Measurements from ENCODE around the gene RHOBTB1.
"Not testable (repeated sequence)": the region's sequence is repeated elsewhere in the genome, so short reads cannot be mapped to it uniquely, and the experiment has no call there.

Gene RHOBTB1

DNA sequence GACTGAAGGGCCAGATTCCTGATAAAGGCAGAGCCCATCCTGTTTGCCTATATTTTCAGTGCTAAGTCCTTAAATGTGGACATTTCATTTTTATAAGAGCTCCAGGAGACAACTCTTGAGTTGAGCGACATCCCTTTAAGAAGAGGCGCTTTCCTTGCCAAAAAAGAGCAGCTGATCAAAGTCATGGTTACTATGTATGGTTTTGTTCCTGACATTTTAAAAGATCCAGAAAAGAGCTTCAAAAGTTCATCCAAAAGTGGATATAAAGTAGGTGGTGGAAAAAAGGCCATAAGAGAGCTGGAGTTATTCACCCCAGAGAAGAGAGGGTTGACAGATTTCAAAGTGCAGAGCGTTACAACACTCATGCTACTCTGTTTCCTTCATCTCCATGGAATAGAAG lies 36.7 kb downstream of the RHOBTB1 start:
- H3K27ac ChIP-seq, result no peak overlapping the region
- no peak for TF ChIP-seq CTCF (IDR thresholded peaks at IDR 0.05)
- TF ChIP-seq ZFX (IDR thresholded peaks at IDR 0.05; ENCODE audit: borderline replicate concordance), result no peak

GRCh38 chr10:60906825-60907224 lies 37.2 kb downstream of the RHOBTB1 start:
- H3K27ac ChIP-seq, result not testable (repeated sequence)

- no peak for TF ChIP-seq ZFX (IDR thresholded peaks at IDR 0.05; ENCODE audit: borderline replicate concordance)
- TF ChIP-seq CTCF (IDR thresholded peaks at IDR 0.05), result no peak
- H3K27ac ChIP-seq, result no peak overlapping the region
These were observed 37.6 kb downstream of the RHOBTB1 start for GRCh38 chr10:60906411-60906810.

DNA sequence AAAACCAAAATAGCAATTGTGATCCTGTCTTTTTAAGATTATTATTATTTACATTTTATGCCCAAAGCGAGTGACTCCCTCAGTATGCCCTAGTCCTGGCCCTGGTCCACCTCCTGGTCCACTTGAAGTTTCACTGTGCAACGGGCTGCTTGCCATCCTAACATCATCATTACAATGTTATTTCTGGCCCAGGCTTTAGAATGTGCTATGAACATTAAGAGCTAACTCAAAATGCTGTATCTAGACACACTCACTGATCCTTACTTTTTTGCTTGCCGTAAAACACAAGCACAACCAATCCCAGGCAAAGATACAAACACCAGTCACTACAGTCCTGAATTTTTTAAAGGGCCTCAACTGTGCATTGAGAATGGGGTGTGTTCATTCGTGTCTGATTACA lies 38.4 kb downstream of the RHOBTB1 start:
- no peak overlapping the region for H3K27ac ChIP-seq
- no peak for TF ChIP-seq CTCF (IDR thresholded peaks at IDR 0.05)
- TF ChIP-seq ZFX (IDR thresholded peaks at IDR 0.05; ENCODE audit: borderline replicate concordance), result no peak

GRCh38 chr10:60903096-60903495 lies 40.9 kb downstream of the RHOBTB1 start:
- TF ChIP-seq ZFX (IDR thresholded peaks at IDR 0.05; ENCODE audit: borderline replicate concordance), result no peak
- no peak for TF ChIP-seq CTCF (IDR thresholded peaks at IDR 0.05)
- H3K27ac ChIP-seq, result no peak overlapping the region

DNA sequence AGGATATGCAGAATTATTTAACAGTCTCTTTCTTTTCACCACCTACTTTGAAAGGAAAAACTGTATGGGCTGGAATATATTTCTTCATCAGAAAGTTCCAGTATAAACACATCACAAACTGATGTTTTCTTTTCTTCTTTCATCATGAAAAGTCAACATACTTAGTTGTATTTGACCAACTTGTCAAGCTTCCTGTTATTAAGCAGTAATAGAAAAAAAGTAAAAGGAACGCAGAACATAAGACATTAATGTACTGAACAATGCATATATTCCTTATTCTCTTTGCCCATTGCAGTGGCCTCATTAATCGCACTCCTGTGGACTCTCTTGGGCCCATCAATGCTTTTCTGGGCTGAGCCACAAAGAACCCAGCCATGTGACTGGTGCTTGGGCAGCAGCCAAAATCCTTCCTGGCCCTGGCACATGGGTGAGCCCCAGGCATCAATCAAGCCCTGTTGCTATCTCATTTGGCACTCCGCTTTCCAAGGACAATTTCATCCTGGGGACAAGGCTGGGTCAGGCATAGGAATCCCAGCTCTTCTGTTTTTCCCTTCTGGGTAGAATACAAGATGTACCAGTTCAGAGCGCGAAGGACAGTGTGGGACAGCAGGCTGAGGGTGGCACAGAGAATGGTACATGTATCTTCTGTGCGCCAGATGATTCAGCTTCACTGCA lies 42.3 kb downstream of the RHOBTB1 start:
- TF ChIP-seq ZFX (IDR thresholded peaks at IDR 0.05; ENCODE audit: borderline replicate concordance), result no peak
- no peak for TF ChIP-seq CTCF (IDR thresholded peaks at IDR 0.05)
- no peak overlapping the region for H3K27ac ChIP-seq

DNA sequence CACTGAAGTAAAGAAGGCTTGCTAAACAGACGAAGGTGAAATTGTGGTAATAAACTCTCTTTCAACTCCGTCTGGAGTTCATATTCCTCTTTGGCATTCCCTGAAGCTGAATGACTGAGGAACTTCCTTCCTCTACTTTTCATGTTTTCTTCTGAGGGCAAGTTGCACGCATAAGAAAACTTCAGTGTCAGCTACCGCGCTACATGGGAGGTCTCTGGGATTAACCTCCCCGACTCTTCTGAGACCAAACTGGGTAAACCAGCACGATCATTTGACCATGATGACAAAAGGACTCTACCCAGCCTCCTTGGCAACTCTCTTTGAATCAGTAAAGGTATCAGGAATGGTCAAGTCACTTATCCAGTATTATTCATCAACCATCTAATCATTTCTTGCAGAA lies 44.7 kb downstream of the RHOBTB1 start:
- no peak for TF ChIP-seq CTCF (IDR thresholded peaks at IDR 0.05)
- no peak overlapping the region for H3K27ac ChIP-seq

DNA sequence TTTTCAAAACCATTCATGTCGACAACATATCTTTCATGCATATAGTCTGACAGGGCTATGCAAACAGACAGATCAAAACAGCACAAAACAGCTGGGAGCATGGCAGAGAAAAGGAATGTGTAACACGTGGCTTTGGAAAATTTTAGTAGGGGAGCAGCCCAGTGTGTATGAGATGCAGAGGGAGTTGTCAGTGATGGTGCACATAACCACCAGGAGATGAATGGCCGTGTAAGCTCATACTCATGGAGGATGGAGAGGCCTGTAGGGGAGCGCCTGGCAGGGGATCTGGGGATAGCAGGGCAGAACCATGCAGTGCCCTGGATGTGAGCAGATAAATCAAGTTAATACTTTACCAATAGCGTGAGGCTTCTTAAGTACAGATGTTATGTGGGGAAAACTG lies 45.7 kb downstream of the RHOBTB1 start:
- no peak overlapping the region for H3K27ac ChIP-seq
- TF ChIP-seq ZFX (IDR thresholded peaks at IDR 0.05; ENCODE audit: borderline replicate concordance), result no peak
- TF ChIP-seq CTCF (IDR thresholded peaks at IDR 0.05), result no peak

Data from 22Rv1 (cell line).